HL-60/S4 treated with retinoic acid at 250 ng/mL for 4 days and 3 days (cell line): ENCODE data around the gene HK2.
"Not testable (repeated sequence)": the region's sequence is repeated elsewhere in the genome, so short reads cannot be mapped to it uniquely, and the experiment has no call there.

ENCODE experiments used
- in situ Hi-C: fragments of 300-500 bp; cut with MboI; formaldehyde crosslinking; loops from 2 replicates; pipeline ENCODE4 v1.7.0; 2022; ENCODE audit warnings: low sequenced_read_pairs

The HK2 gene

GRCh38 chr2:74876081-74876886 lies 42.4 kb downstream of the HK2 start:
- in situ Hi-C loops: loop anchor here (10.0 kb wide), 1 partner anchor 171 kb away; no protein-coding TSS in a partner anchor

GRCh38 chr2:74877376-74877775 lies 43.4 kb downstream of the HK2 start:
- in situ Hi-C loops: loop anchor here (10.0 kb wide), 1 partner anchor 173 kb away; no protein-coding TSS in a partner anchor

GRCh38 chr2:74877781-74878433 lies 44.0 kb downstream of the HK2 start:
- in situ Hi-C loops: loop anchor here (10.0 kb wide), 1 partner anchor 173 kb away; no protein-coding TSS in a partner anchor

GRCh38 chr2:74878551-74878950 lies 44.6 kb downstream of the HK2 start:
- in situ Hi-C loops: loop anchor here (10.0 kb wide), 1 partner anchor 174 kb away; no protein-coding TSS in a partner anchor

GRCh38 chr2:74880054-74880728 lies 46.3 kb downstream of the HK2 start:
- in situ Hi-C loops: no loop called here

- in situ Hi-C loops: no loop called here
Observed at GRCh38 chr2:74881176-74881575, 47.2 kb downstream of the HK2 start.

GRCh38 chr2:74881626-74882298 lies 47.8 kb downstream of the HK2 start:
- in situ Hi-C loops: no loop called here

- in situ Hi-C loops: no loop called here
Observed at GRCh38 chr2:74882299-74882687, 48.4 kb downstream of the HK2 start.

GRCh38 chr2:74883011-74883410 lies 49.1 kb downstream of the HK2 start:
- in situ Hi-C loops: no loop called here

- in situ Hi-C loops: no loop called here
Observed at GRCh38 chr2:74884118-74884762, 50.3 kb downstream of the HK2 start.

GRCh38 chr2:74884866-74885265 lies 50.9 kb downstream of the HK2 start:
- in situ Hi-C loops: no loop called here

- in situ Hi-C loops: no loop called here
Observed at GRCh38 chr2:74886251-74886650, 52.3 kb downstream of the HK2 start.

- in situ Hi-C loops: no loop called here
Observed at GRCh38 chr2:74886811-74887210, 52.9 kb downstream of the HK2 start.

- in situ Hi-C loops: no loop called here
Observed at GRCh38 chr2:74887445-74887951, 53.6 kb downstream of the HK2 start.

GRCh38 chr2:74887960-74888700 lies 54.2 kb downstream of the HK2 start:
- in situ Hi-C loops: no loop called here

GRCh38 chr2:74889159-74889558 lies 55.2 kb downstream of the HK2 start:
- in situ Hi-C loops: no loop called here

- in situ Hi-C loops: no loop called here
Observed at GRCh38 chr2:74890711-74891110, 56.8 kb downstream of the HK2 start.

- in situ Hi-C loops: no loop called here
Observed at GRCh38 chr2:74891136-74891764, 57.3 kb downstream of the HK2 start.

- in situ Hi-C loops: not testable (repeated sequence)
Observed at GRCh38 chr2:74891816-74892215, 57.9 kb downstream of the HK2 start.
